Fibroblast of skin of back (primary cell): ENCODE measurements around the gene EEFSEC.

ENCODE experiments used
- DNase-seq: peaks from one replicate; pipeline ENCODE4 v3.0.0-alpha.2; 2013

EEFSEC gene

DNA sequence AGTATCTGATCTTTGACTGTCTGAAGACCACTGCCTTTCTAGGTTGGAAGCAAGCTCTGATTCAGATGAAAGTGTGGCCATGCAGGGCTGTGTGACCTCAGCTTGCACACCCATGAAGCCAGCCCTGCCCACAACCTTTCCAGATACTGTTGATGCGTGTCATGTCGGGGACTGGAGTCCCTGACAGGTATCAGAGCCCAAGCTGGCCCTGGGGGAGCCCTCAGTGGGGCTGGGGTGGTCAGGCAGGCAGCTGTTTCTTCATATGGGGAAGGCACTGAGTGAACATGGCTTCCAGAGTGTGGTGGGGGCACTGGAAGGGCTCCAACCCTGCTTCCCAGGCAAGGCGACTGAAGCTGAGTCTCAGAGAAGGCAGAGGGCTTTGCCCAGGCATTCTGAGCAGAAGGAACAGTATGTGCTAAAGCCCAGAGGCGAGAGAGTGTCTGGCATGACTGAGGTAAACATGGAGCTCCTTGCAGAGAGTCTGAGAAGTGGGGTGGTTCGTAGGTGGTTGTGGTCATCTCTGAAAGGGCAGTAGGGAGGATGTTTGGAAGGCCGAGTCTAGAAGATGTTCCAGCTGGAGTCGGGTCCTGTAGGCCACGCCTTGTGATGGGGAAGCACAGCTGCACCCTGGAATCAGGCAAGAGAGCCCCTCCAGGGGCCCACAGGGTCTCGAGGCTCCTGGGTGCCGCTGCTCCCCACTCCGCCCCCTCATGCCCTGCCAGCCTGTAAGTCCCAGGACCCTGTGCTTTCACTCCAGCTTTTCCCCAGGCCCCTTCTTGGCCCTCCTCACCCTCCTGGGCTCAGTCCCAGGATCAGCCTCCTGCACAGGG lies 122.2 kb downstream of the EEFSEC start:
- no peak for DNase-seq

- peak; percentile 33 for DNase-seq
Observed at GRCh38 chr3:128276146-128276435, 122.8 kb downstream of the EEFSEC start.

DNA sequence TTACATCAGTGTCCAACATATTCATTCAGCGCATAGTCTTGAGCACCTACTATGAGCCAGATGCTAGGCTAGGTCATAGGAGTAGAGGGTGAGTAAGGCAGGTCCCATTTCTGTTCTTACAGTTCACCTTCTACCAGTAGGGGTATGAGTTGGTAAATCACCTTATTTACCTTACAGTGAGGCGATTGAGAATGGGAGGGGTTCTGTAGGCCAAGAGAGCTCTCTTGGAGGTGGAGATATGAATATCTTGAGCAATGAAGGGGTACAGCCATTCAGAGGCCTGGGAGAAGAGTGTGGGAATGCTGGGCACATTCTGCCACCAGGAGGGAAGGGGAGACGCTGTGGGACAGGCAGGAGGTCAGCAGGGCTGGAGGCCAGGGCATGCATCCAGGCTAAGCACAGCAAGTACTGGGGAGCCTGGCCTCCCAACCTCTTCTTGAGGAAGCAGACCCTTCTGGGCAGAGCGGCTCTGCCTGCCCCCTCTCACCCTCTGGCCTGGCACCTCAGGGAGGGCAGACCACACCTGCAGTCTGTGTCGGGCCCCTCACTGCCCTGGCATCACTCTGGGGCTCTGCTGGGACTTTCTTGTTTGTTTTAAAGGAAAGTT lies 123.4 kb downstream of the EEFSEC start:
- no peak for DNase-seq

- no peak for DNase-seq
Observed at GRCh38 chr3:128277378-128278069, 124.2 kb downstream of the EEFSEC start.

GRCh38 chr3:128278130-128278529 lies 124.8 kb downstream of the EEFSEC start:
- DNase-seq: no peak

DNA sequence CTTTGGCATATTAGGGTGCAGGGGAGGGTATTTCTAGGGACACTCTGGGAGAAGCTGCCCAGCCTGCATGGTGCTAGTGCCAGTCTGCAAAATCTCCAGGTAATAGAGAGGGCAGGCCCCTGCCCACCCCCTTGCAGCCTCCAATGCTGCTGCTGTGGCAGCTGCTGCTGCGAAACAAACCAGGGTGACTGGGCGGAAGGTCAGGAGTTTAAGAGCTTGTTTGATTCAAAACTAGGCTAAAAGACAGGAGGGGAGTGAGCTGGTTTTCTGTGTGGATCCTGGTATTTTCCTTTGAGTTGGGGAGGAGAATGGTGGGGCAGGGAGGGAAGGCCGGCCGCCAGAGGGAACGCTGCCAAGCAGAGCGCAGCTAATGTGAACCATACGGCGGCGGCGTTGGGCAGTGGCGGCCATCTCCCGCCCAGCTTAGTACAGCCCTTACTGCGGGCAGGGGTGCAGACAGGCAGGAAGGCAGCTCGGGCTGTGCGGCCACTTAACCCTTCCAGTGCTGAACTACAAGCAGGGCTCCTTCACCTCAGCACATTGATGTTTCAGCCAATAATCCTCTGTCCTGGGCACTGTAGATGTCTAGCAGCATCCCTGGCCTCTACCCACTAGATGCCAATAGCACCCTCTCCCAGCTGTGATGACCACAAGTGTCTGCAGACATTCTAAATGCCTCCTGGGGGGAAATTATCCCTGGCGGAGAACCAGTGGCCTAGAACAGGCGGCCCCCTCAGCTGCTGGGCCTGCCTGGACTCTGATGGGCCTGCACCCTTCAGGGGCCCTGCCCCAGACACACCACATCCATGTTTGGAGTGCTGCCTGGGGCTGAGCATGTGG lies 125.7 kb downstream of the EEFSEC start:
- peak; percentile 84 for DNase-seq

- DNase-seq: no peak
Observed at GRCh38 chr3:128279601-128279880, 126.3 kb downstream of the EEFSEC start.

DNA sequence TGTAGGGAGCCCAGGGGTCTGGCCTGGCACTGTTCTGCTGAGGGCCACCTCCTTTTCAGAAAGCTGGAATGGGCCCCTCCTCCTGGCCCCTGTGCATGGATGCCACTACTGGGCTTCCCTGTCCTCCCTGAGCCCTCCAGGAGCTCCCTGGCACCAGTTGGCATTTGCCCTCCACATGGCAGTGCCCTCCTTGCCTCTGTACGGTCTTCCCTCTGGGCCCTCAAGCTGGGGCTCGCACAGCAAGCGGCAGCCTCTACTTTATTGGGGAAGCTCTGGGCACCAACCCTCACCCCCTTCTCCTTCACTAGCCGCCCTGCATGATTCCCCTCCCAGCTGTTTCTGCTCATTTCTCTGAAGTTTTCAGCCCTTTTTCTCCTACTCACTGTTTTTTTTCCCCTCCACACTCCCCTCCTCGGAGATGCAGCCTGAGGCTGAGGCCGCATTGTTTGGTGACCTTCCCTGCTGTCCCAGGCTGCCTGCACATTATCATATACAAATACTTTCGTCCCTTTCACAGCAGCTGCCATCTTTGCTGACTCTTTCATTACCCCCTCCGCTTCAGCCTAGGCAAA lies 127.3 kb downstream of the EEFSEC start:
- DNase-seq: no peak

DNA sequence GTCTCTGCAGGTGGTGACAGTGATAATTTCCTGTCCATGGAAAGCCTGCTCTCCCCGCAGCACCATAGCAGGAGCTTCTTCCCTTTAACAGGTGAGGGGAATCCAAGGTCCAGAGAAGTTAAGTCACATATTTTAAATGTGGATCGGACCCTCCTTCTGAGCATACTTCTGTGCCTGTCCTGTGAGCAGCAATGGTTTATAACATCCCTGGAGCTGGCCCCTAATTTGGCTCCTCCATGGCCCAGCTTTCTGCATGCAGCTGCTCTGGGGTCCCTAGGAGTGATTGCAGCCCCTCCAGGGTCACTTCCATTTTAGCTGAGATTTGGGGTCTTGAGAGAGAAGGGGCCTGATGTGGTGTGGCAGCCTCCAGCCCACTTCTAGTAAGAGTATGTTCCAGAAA lies 127.8 kb downstream of the EEFSEC start:
- DNase-seq: no peak

- no peak for DNase-seq
Observed at GRCh38 chr3:128281461-128282367, 128.4 kb downstream of the EEFSEC start.

GRCh38 chr3:128282380-128283196 lies 129.3 kb downstream of the EEFSEC start:
- peak; percentile 34 for DNase-seq

GRCh38 chr3:128283421-128283820 lies 130.1 kb downstream of the EEFSEC start:
- no peak for DNase-seq

DNA sequence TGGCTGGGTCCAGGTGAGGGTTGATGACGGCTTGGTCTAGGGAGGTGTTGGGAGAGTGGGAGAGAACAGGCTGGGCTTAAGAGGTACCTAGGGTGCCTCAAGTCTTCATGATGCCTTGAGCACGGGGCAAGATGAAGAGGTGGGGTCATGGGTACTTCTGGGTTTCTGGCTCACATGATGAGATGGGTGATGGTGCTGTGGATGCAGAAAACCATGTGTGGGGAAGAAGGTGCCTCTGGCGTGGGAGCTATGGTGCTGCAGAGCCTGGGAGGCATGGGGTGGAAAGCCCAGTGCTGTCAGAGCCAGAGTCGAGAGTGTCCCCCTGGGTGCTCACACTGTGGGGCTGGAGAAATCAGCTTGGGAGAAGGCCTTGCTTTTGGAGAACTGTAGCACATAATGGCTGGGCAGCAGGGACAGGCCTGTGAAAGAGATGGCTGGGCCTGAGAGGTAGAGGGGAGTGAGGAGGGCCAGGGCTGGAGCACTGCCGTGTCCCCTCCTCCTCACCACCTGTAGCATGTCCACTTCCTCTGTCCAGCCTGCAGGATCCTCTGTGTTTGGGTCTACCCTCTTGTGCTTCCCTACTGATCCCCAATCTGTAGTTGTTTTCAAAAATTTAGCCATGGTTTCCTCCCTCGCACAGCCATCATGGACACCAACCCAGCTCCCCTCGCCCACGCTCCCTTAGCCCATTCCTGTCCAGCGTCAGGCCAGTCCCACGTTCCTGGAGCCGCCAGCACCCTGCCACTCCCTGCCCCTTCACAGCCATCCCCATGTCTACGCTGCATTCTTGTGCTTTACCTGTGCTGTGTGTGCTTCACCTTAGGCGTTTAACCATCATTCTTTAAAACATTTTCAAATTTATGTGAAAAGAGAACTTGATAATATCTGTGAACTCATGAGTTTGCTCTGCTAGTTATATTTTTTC lies 132.0 kb downstream of the EEFSEC start:
- DNase-seq: no peak

- no peak for DNase-seq
Observed at GRCh38 chr3:128285967-128286321, 132.7 kb downstream of the EEFSEC start.

GRCh38 chr3:128286691-128287090 lies 133.4 kb downstream of the EEFSEC start:
- DNase-seq: no peak

- DNase-seq: no peak
Observed at GRCh38 chr3:128287216-128287615, 133.9 kb downstream of the EEFSEC start.

- no peak for DNase-seq
Observed at GRCh38 chr3:128289534-128289933, 136.3 kb downstream of the EEFSEC start.

- DNase-seq: no peak
Observed at GRCh38 chr3:128290484-128290883, 137.2 kb downstream of the EEFSEC start.

DNA sequence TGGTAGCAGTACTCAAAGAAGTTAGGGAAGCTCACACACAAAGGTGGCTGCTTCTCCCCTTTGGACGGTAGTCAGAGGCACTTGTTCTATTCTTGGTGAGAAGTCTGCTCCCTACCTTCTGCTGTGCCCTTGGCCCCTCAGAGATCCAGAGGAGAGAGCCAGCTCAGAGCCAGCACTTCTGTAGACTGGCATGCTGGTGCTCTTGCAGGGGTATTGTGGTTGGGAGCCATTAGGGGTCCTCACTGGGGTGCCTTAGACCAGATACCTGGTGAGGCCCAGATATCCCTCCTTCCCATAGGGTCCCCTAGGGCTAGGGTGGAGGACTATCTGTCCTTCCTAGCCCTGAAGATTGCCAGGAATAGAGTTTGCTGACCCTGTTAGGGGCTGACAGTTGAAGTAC lies 140.6 kb downstream of the EEFSEC start:
- no peak for DNase-seq

DNA sequence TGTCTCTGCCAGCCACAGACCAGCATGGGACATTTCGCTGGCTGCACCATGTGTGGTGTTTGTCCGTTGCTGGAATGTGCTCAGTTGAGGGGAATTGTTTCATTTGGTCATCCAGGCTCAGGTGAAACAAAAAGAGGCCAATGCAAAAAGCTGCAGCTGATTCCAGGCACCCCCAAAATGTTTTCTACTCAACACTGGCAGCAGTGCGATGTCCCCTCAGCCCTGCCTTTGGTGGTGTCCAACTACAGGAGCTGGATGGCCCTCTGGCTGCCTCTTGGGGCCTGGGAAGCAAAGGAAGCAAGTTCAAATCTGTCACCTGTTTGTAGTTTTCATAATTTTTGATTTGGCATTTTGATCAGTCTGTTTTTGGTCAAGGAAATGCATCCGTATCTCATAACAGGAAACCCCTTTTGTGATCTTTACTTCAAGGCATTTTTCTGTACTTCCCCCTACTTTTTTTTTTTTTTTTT lies 141.8 kb downstream of the EEFSEC start:
- DNase-seq: no peak
